ENCODE measurements around the gene ECSCR.

ECSCR gene

DNA sequence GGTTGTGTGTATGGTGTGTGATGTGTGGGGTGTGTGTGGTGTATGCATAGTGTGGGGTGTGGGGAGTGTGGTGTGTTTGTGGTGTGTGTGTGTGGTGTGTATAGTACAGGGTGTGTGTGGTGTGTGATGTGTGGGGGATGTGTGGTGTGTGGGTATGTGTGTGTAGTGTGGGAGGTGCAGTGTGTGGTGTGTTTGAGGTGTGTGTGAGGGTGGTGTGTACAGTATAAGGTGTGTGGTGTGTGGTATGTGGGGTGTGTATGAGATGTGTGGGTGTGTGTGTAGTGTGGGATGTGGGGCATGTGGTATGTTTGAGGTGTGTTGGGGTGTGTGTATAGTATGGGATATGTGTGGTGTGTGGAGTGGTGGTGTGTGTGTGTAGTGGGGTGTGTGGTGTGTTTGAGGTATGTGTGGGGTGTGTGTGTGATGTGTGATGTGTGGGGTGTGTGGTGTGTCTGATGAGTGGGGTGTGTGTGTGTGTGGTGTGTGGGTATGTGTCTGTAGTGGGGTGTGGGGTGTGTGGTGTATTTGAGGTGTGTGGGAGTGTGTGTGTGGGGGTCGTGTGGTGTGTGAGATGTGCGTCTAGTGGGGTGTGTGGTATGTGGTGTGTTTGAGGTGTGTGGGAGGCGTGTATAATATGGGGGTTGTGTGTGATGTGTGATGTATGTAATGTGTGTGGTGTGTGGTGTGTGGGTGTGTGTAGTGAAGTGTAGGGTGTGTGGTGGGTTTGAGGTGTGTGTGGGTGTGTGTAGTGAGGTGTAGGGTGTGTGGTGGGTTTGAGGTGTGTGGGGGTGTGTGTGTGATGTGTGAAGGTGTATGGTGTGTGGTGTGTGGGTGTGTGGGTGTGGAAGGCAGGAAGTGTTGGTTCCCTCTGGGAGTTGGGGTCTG lies 8.6 kb downstream of the ECSCR start (continued):
- TF ChIP-seq, protein P1, sequence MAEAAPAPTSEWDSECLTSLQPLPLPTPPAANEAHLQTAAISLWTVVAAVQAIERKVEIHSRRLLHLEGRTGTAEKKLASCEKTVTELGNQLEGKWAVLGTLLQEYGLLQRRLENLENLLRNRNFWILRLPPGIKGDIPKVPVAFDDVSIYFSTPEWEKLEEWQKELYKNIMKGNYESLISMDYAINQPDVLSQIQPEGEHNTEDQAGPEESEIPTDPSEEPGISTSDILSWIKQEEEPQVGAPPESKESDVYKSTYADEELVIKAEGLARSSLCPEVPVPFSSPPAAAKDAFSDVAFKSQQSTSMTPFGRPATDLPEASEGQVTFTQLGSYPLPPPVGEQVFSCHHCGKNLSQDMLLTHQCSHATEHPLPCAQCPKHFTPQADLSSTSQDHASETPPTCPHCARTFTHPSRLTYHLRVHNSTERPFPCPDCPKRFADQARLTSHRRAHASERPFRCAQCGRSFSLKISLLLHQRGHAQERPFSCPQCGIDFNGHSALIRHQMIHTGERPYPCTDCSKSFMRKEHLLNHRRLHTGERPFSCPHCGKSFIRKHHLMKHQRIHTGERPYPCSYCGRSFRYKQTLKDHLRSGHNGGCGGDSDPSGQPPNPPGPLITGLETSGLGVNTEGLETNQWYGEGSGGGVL (tag by site-specific recombination; IDR thresholded peaks at IDR 0.05) = peak; percentile 33; the same call in 1 of the 2 replicates
- TF ChIP-seq ZNF658 (tag by site-specific recombination; IDR thresholded peaks at IDR 0.05) (no peak), ZFP37 (tag by site-specific recombination; IDR thresholded peaks at IDR 0.05) (no peak), ZBTB17 (tag by site-specific recombination; IDR thresholded peaks at IDR 0.05) (no peak), KLF7 (tag by site-specific recombination; IDR thresholded peaks at IDR 0.05; ENCODE audit: borderline replicate concordance) (no peak), SCRT1 (tag by site-specific recombination; IDR thresholded peaks at IDR 0.05; ENCODE audit: borderline replicate concordance) (no peak), ZNF843 (tag by site-specific recombination; IDR thresholded peaks at IDR 0.05) (no peak), GFI1B (tag by site-specific recombination; IDR thresholded peaks at IDR 0.05) (no peak), ZNF473 (tag by site-specific recombination; IDR thresholded peaks at IDR 0.05) (peak; percentile 76; the same call in 1 of the 2 replicates), ZNF747 (tag by site-specific recombination; IDR thresholded peaks at IDR 0.05) (no peak; the same call in 1 of the 2 replicates), GLI2 (tag by site-specific recombination; IDR thresholded peaks at IDR 0.05; ENCODE audit: borderline replicate concordance, low read depth) (no peak), ZNF548 (tag by site-specific recombination; IDR thresholded peaks at IDR 0.05) (no peak), FEZF1 (tag by site-specific recombination; IDR thresholded peaks at IDR 0.05) (no peak), ZNF19 (tag by site-specific recombination; IDR thresholded peaks at IDR 0.05; ENCODE audit: low read depth) (no peak), ZNF521 (tag by site-specific recombination; IDR thresholded peaks at IDR 0.05) (no peak), ZNF561 (tag by site-specific recombination; IDR thresholded peaks at IDR 0.05; ENCODE audit: borderline replicate concordance) (no peak), ZNF544 (tag by site-specific recombination; IDR thresholded peaks at IDR 0.05) (no peak; the same call in 1 of the 2 replicates), ZNF530 (tag by site-specific recombination; IDR thresholded peaks at IDR 0.05; ENCODE audit: low read depth) (no peak)
- TF ChIP-seq, protein P2, sequence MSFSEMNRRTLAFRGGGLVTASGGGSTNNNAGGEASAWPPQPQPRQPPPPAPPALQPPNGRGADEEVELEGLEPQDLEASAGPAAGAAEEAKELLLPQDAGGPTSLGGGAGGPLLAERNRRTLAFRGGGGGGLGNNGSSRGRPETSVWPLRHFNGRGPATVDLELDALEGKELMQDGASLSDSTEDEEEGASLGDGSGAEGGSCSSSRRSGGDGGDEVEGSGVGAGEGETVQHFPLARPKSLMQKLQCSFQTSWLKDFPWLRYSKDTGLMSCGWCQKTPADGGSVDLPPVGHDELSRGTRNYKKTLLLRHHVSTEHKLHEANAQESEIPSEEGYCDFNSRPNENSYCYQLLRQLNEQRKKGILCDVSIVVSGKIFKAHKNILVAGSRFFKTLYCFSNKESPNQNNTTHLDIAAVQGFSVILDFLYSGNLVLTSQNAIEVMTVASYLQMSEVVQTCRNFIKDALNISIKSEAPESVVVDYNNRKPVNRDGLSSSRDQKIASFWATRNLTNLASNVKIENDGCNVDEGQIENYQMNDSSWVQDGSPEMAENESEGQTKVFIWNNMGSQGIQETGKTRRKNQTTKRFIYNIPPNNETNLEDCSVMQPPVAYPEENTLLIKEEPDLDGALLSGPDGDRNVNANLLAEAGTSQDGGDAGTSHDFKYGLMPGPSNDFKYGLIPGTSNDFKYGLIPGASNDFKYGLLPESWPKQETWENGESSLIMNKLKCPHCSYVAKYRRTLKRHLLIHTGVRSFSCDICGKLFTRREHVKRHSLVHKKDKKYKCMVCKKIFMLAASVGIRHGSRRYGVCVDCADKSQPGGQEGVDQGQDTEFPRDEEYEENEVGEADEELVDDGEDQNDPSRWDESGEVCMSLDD (tag by site-specific recombination; IDR thresholded peaks at IDR 0.05) = no peak; the same call in 1 of the 2 replicates
- TF ChIP-seq, protein P3, sequence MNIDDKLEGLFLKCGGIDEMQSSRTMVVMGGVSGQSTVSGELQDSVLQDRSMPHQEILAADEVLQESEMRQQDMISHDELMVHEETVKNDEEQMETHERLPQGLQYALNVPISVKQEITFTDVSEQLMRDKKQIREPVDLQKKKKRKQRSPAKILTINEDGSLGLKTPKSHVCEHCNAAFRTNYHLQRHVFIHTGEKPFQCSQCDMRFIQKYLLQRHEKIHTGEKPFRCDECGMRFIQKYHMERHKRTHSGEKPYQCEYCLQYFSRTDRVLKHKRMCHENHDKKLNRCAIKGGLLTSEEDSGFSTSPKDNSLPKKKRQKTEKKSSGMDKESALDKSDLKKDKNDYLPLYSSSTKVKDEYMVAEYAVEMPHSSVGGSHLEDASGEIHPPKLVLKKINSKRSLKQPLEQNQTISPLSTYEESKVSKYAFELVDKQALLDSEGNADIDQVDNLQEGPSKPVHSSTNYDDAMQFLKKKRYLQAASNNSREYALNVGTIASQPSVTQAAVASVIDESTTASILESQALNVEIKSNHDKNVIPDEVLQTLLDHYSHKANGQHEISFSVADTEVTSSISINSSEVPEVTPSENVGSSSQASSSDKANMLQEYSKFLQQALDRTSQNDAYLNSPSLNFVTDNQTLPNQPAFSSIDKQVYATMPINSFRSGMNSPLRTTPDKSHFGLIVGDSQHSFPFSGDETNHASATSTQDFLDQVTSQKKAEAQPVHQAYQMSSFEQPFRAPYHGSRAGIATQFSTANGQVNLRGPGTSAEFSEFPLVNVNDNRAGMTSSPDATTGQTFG (tag by site-specific recombination; IDR thresholded peaks at IDR 0.05; ENCODE audit: borderline replicate concordance) = peak; percentile 82
- TF ChIP-seq, protein P4, sequence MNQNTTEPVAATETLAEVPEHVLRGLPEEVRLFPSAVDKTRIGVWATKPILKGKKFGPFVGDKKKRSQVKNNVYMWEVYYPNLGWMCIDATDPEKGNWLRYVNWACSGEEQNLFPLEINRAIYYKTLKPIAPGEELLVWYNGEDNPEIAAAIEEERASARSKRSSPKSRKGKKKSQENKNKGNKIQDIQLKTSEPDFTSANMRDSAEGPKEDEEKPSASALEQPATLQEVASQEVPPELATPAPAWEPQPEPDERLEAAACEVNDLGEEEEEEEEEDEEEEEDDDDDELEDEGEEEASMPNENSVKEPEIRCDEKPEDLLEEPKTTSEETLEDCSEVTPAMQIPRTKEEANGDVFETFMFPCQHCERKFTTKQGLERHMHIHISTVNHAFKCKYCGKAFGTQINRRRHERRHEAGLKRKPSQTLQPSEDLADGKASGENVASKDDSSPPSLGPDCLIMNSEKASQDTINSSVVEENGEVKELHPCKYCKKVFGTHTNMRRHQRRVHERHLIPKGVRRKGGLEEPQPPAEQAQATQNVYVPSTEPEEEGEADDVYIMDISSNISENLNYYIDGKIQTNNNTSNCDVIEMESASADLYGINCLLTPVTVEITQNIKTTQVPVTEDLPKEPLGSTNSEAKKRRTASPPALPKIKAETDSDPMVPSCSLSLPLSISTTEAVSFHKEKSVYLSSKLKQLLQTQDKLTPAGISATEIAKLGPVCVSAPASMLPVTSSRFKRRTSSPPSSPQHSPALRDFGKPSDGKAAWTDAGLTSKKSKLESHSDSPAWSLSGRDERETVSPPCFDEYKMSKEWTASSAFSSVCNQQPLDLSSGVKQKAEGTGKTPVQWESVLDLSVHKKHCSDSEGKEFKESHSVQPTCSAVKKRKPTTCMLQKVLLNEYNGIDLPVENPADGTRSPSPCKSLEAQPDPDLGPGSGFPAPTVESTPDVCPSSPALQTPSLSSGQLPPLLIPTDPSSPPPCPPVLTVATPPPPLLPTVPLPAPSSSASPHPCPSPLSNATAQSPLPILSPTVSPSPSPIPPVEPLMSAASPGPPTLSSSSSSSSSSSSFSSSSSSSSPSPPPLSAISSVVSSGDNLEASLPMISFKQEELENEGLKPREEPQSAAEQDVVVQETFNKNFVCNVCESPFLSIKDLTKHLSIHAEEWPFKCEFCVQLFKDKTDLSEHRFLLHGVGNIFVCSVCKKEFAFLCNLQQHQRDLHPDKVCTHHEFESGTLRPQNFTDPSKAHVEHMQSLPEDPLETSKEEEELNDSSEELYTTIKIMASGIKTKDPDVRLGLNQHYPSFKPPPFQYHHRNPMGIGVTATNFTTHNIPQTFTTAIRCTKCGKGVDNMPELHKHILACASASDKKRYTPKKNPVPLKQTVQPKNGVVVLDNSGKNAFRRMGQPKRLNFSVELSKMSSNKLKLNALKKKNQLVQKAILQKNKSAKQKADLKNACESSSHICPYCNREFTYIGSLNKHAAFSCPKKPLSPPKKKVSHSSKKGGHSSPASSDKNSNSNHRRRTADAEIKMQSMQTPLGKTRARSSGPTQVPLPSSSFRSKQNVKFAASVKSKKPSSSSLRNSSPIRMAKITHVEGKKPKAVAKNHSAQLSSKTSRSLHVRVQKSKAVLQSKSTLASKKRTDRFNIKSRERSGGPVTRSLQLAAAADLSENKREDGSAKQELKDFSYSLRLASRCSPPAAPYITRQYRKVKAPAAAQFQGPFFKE (tag by site-specific recombination; IDR thresholded peaks at IDR 0.05; ENCODE audit: borderline replicate concordance) = no peak
- TF ChIP-seq, protein P5, sequence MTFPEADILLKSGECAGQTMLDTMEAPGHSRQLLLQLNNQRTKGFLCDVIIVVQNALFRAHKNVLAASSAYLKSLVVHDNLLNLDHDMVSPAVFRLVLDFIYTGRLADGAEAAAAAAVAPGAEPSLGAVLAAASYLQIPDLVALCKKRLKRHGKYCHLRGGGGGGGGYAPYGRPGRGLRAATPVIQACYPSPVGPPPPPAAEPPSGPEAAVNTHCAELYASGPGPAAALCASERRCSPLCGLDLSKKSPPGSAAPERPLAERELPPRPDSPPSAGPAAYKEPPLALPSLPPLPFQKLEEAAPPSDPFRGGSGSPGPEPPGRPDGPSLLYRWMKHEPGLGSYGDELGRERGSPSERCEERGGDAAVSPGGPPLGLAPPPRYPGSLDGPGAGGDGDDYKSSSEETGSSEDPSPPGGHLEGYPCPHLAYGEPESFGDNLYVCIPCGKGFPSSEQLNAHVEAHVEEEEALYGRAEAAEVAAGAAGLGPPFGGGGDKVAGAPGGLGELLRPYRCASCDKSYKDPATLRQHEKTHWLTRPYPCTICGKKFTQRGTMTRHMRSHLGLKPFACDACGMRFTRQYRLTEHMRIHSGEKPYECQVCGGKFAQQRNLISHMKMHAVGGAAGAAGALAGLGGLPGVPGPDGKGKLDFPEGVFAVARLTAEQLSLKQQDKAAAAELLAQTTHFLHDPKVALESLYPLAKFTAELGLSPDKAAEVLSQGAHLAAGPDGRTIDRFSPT (tag by site-specific recombination; IDR thresholded peaks at IDR 0.05) = no peak
